Stimulated activated CD4-positive, alpha-beta T cell treated with anti-CD3 and anti-CD28 coated beads, TNF-alpha, amount 100 ng/mL, for 4 hours (primary cell): ENCODE data around the gene RAET1L.
"Not testable (repeated sequence)": the region's sequence is repeated elsewhere in the genome, so short reads cannot be mapped to it uniquely, and the experiment has no call there.

Source experiments
- DNase-seq, 3 experiments: peaks; one replicate each; pipeline ENCODE4 v3.0.0-alpha.2; 2020; ENCODE audit warnings: low read depth in 3 of 3

Gene RAET1L

GRCh38 chr6:149991838-149992237, 33.5 kb downstream of the RAET1L start:
- no peak for DNase-seq

GRCh38 chr6:149991472-149991795, 33.9 kb downstream of the RAET1L start:
- not testable (repeated sequence) for DNase-seq

- no peak for DNase-seq
Observed at GRCh38 chr6:149990661-149991471, 34.5 kb downstream of the RAET1L start.

GRCh38 chr6:149990212-149990660, 35.1 kb downstream of the RAET1L start:
- no peak for DNase-seq

GRCh38 chr6:149988550-149989346, 36.6 kb downstream of the RAET1L start:
- no peak for DNase-seq

- no peak for DNase-seq
Observed at GRCh38 chr6:149987602-149988107, 37.7 kb downstream of the RAET1L start.

GRCh38 chr6:149985481-149985937, 39.8 kb downstream of the RAET1L start:
- no peak for DNase-seq

GRCh38 chr6:149984773-149985172, 40.6 kb downstream of the RAET1L start:
- no peak for DNase-seq

- no peak for DNase-seq
Observed at GRCh38 chr6:149983145-149983544, 42.2 kb downstream of the RAET1L start.

- DNase-seq = no peak
Observed at GRCh38 chr6:149979293-149979692, 46.0 kb downstream of the RAET1L start.

GRCh38 chr6:149978610-149979009, 46.7 kb downstream of the RAET1L start:
- DNase-seq = no peak

- no peak for DNase-seq
Observed at GRCh38 chr6:149977221-149977620, 48.1 kb downstream of the RAET1L start.

GRCh38 chr6:149975400-149975799, 49.9 kb downstream of the RAET1L start:
- no peak for DNase-seq

- no peak for DNase-seq
Observed at GRCh38 chr6:149974825-149975224, 50.5 kb downstream of the RAET1L start.

- not testable (repeated sequence) for DNase-seq
Observed at GRCh38 chr6:149974394-149974793, 50.9 kb downstream of the RAET1L start.

- DNase-seq = no peak
Observed at GRCh38 chr6:149969635-149970034, 55.7 kb downstream of the RAET1L start.

GRCh38 chr6:149968909-149969308, 56.4 kb downstream of the RAET1L start:
- DNase-seq = not testable (repeated sequence)
